HCT116 (cell line): ENCODE measurements around the gene TRIM27. TPM values are rescaled to one million over a fixed set of nuclear protein-coding genes. Genes with fewer than 3 reads are reported as not detected.
"Not testable (repeated sequence)": the region's sequence is repeated elsewhere in the genome, so short reads cannot be mapped to it uniquely, and the experiment has no call there.

ENCODE experiments used
- ATAC-seq: fragments of 200-7000 bp; cut with Tn5 transposase; 2 replicates; pipeline ENCODE4 v1.9.1; 2020; ENCODE audit warnings: mild to moderate bottlenecking, moderate library complexity
- BruUV-seq: library from RNA; stranded (reverse); fragments of 400-500 nt; replicated peaks from 2 replicates; lab custom pipeline; 2021; lab: Mats Ljungman, UMichigan
- CTCF ChIA-PET: fragments of 300-600 bp; sonication (Branson Sonifier 250); formaldehyde crosslinking; loops from one replicate; lab custom pipeline; 2021; ENCODE audit warnings: antibody characterized with exemption; lab: Charles Lee
- POLR2A ChIA-PET: fragments of 300-600, 350-600 bp; sonication (Branson Sonifier 250); formaldehyde crosslinking; loops from one replicate; lab custom pipeline; 2021; ENCODE audit warnings: antibody characterized with exemption; lab: Charles Lee
- RAD21 ChIA-PET, 2 experiments: fragments of 300-600 bp; sonication (Branson Sonifier 250); formaldehyde crosslinking; loops; one replicate each; lab custom pipeline; 2023; ENCODE audit warnings: low total read pairs in 2 of 2; ENCODE audit not compliant: uncharacterized antibody in 2 of 2, unreplicated experiment in 2 of 2, low non-redundant PET in 1 of 2; lab: Charles Lee
- DNase-seq: peaks from one replicate; pipeline ENCODE4 v3.0.0-alpha.2; 2010; ENCODE audit warnings: low read depth, low spot score
- H2AFZ ChIP-seq: fragments of 200-600 bp; shearing (Covaris generic), sonication (generic); 2 replicates; pipeline ENCODE4 v1.6.1; 2017; ENCODE audit warnings: low read depth, mixed run types, mixed read lengths, antibody characterized with exemption, low read length; ENCODE audit not compliant: poor library complexity, severe bottlenecking
- H3K27ac ChIP-seq: 2 replicates; pipeline ENCODE4 v1.5.1; 2012; ENCODE audit warnings: low read depth, low read length
- H3K27me3 ChIP-seq: fragments of 200-600 bp; sonication (generic); 2 replicates; pipeline ENCODE4 v1.6.1; 2016; ENCODE audit warnings: mixed run types, low read length, mixed read lengths; ENCODE audit not compliant: insufficient read depth
- H3K36me3 ChIP-seq, 2 experiments: fragments of 200-500 bp in 1 of 2; fragments of 200-600 bp in 1 of 2; sonication (Bioruptor generic) in 1 of 2; sonication (generic) in 1 of 2; 2 replicates each; pipeline versions ENCODE4 v1.5.1 to v1.6.1; 2014 to 2016; ENCODE audit warnings: low read length in 2 of 2, inconsistent platforms in 1 of 2, mixed read lengths in 1 of 2, mixed run types in 1 of 2; ENCODE audit not compliant: insufficient read depth in 2 of 2, control insufficient read depth in 1 of 2
- H3K4me1 ChIP-seq, 2 experiments: fragments of 200-600 bp in 1 of 2; sonication (generic) in 1 of 2; 2 replicates each; pipeline versions ENCODE4 v1.5.1 to v1.6.1; 2012 to 2017; ENCODE audit warnings: low read length in 2 of 2, inconsistent platforms in 1 of 2, mild to moderate bottlenecking in 1 of 2, mixed read lengths in 1 of 2, mixed run types in 1 of 2, moderate library complexity in 1 of 2; ENCODE audit not compliant: insufficient read depth in 2 of 2, control insufficient read depth in 1 of 2
- H3K4me2 ChIP-seq: fragments of 200-600 bp; sonication (generic); 2 replicates; pipeline ENCODE4 v1.6.1; 2017; ENCODE audit warnings: mixed run types, low read length, mixed read lengths
- H3K4me3 ChIP-seq, 2 experiments: fragments of 200-600 bp in 1 of 2; sonication (generic) in 1 of 2; replicated peaks in 1 of 2; 2 replicates each; pipeline ENCODE4 v1.5.1; 2011 to 2016; ENCODE audit warnings: low read length in 2 of 2, control low read depth in 1 of 2, low read depth in 1 of 2, mild to moderate bottlenecking in 1 of 2, mixed read lengths in 1 of 2, mixed run types in 1 of 2
- H3K79me2 ChIP-seq: fragments of 200-600 bp; sonication (generic); 2 replicates; pipeline ENCODE4 v1.6.1; 2017; ENCODE audit warnings: mild to moderate bottlenecking, mixed run types, low read length, moderate library complexity, mixed read lengths; ENCODE audit not compliant: insufficient read depth
- H3K9ac ChIP-seq: fragments of 200-600 bp; sonication (generic); 2 replicates; pipeline ENCODE4 v1.6.1; 2016; ENCODE audit warnings: low read length, mixed read lengths
- H3K9me2 ChIP-seq: fragments of 200-600 bp; sonication (generic), shearing (Covaris generic); 2 replicates; pipeline ENCODE4 v1.6.1; 2017; ENCODE audit warnings: mixed run types, mild to moderate bottlenecking, moderate library complexity; ENCODE audit not compliant: insufficient read depth
- H3K9me3 ChIP-seq, 2 experiments: fragments of 200-500 bp in 1 of 2; fragments of 200-600 bp in 1 of 2; sonication (Bioruptor generic) in 1 of 2; sonication (generic) in 1 of 2; 2 replicates each; pipeline ENCODE4 v1.6.1; 2014 to 2017; ENCODE audit warnings: low read length in 2 of 2, mixed read lengths in 2 of 2, inconsistent platforms in 1 of 2, low read depth in 1 of 2, mild to moderate bottlenecking in 1 of 2, mixed run types in 1 of 2, moderate library complexity in 1 of 2; ENCODE audit not compliant: control insufficient read depth in 1 of 2, insufficient read depth in 1 of 2
- H4K20me1 ChIP-seq: fragments of 200-600 bp; sonication (generic), shearing (Covaris generic); 2 replicates; pipeline ENCODE4 v1.6.1; 2017; ENCODE audit warnings: mixed run types, mild to moderate bottlenecking, moderate library complexity; ENCODE audit not compliant: insufficient read depth
- EZH2phosphoT487 ChIP-seq: fragments of 200-600 bp; IDR thresholded peaks from 2 replicates; pipeline ENCODE4 v1.6.1; 2018; ENCODE audit warnings: antibody characterized with exemption, borderline replicate concordance
- SP1 ChIP-seq: IDR thresholded peaks from 2 replicates; pipeline ENCODE4 v1.6.1; 2012; ENCODE audit warnings: low read depth
- intact Hi-C: fragments of 100-400 bp; cut with micrococcal nuclease; formaldehyde crosslinking; loops from 2 replicates; pipeline ENCODE4 v1.10.0; 2022
- total RNA-seq: library from RNA; stranded (reverse); gene quantifications from one replicate; pipeline ENCODE4 v1.2.1, GENCODE V29; 2021; ENCODE audit not compliant: unreplicated experiment

The TRIM27 gene
- total RNA-seq, 1 experiment from 2014 or later, result 62.5 TPM

DNA sequence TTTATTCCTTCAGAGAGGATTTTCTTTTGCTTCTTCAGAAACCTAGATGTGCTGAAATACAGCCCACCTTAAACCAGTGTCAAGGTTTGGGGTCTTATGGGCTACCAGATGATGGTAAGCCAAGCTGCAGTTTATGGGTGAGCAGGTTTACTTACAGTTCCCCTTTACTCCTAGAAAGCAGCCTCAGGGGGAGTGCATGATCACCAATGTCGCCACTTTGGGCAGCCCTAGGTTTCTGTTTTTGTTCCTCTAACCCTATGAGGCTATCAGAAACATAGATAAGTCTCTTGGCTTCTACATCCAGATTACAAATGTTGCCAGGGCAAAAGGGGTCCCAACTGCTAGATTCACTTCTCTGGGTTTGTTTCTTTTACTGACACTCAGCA lies 67.2 kb downstream of the TRIM27 start:
- Histone ChIP-seq H3K9me3 (peaks cover 0 to 3% of the 10 kb centered on the region in 2 experiments; a peak in 1 of 4 replicates), H3K9ac (no peak overlapping the region), H4K20me1 (no peaks in the 10 kb centered on the region), H3K9me2 (no peaks in the 10 kb centered on the region), H3K79me2 (no peaks in the 10 kb centered on the region), H3K4me3 (no peak overlapping the region), H3K27me3 (no peaks in the 10 kb centered on the region), H3K36me3 (no peaks in the 10 kb centered on the region), H3K4me1 (no peaks in the 10 kb centered on the region), H3K4me2 (no peak overlapping the region), H3K27ac (no peak overlapping the region), H2AFZ (no peak overlapping the region)
- BruUV-seq, result no TSS peak
- ChIA-PET RAD21 (no interaction called here), CTCF (no interaction called here), POLR2A (no interaction called here)
- TF ChIP-seq SP1 (no peak), EZH2phosphoT487 (no peak)
- no peak for DNase-seq
- intact Hi-C loops, result no loop called here
- no peak for ATAC-seq

DNA sequence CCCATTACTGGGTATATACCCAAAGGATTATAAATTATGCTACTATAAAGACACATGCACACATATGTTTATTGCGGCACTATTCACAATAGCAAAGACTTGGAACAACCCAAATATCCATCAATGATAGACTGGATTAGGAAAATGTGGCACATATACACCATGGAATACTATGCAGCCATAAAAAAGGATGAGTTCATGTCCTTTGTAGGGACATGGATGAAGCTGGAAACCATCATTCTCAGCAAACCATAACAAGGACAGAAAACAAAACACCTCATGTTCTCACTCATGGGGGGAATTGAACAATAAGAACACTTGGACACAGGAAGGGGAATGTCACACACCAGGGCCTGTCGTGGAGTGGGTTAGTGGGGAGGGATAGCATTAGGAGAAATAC lies 69.4 kb downstream of the TRIM27 start:
- ATAC-seq, POLR2A ChIA-PET: not testable (repeated sequence)

More for the DNA sequence above, 69.4 kb downstream of the TRIM27 start:
- BruUV-seq, CTCF ChIA-PET, intact Hi-C loops, H3K36me3 ChIP-seq, H3K79me2 ChIP-seq, H3K9me2 ChIP-seq, H3K9me3 ChIP-seq, H3K4me2 ChIP-seq, H4K20me1 ChIP-seq, H3K4me3 ChIP-seq, H3K4me1 ChIP-seq, H3K27ac ChIP-seq, H2AFZ ChIP-seq, DNase-seq, RAD21 ChIA-PET, H3K9ac ChIP-seq, H3K27me3 ChIP-seq: not testable (repeated sequence)

Other genes with a start within 250 kb of the TRIM27 start
- not detected for gene ZNF311, start 81.3 kb upstream of the TRIM27 start, total RNA-seq
- gene OR2W1, start 121.2 kb upstream of the TRIM27 start, total RNA-seq, result not detected
- gene OR2B3, start 163.3 kb upstream of the TRIM27 start, total RNA-seq, result not detected
- gene OR2J1, start 175.5 kb upstream of the TRIM27 start, total RNA-seq, result not detected
- not detected for gene OR2J3, start 184.1 kb upstream of the TRIM27 start, total RNA-seq
- not detected for gene OR2J2, start 246.9 kb upstream of the TRIM27 start, total RNA-seq